Transverse colon (tissue), 4 donors: ENCODE measurements around the gene TMEM163. TPM values are rescaled to one million over a fixed set of nuclear protein-coding genes. Genes with fewer than 3 reads are reported as not detected.

ENCODE experiments used
- DNase-seq: peaks from one replicate; pipeline ENCODE4 v3.0.0-alpha.2; 2019
- H3K27ac ChIP-seq, 4 donors: fragments of 200-600 bp; sonication (generic); 2 replicates each; pipeline ENCODE4 v1.5.1; 2016 to 2018; ENCODE audit warnings: inconsistent platforms in 4 of 4
- H3K27me3 ChIP-seq: fragments of 200-600 bp; sonication (generic); 2 replicates; pipeline ENCODE4 v1.5.1; 2017; ENCODE audit warnings: inconsistent platforms
- H3K36me3 ChIP-seq, 4 donors: fragments of 200-600 bp; sonication (generic); 2 replicates each; pipeline ENCODE4 v1.5.1; 2017 to 2019; ENCODE audit warnings: inconsistent platforms in 4 of 4
- H3K4me1 ChIP-seq, 4 donors: fragments of 200-600 bp; sonication (generic); 2 replicates each; pipeline ENCODE4 v1.5.1; 2017 to 2020; ENCODE audit warnings: inconsistent platforms in 4 of 4
- H3K4me3 ChIP-seq, 4 donors: fragments of 200-600 bp; sonication (generic); 1 replicate in 1 of 4; 2 replicates in 3 of 4; pipeline versions ENCODE4 v1.5.1 to v1.6.1; 2017 to 2019; ENCODE audit warnings: inconsistent platforms in 4 of 4
- H3K9me3 ChIP-seq, 2 donors: fragments of 200-600 bp; sonication (generic); 2 replicates each; pipeline ENCODE4 v1.5.1; 2017 to 2019; ENCODE audit warnings: inconsistent platforms in 2 of 2
- EP300 ChIP-seq: sonication (generic); formaldehyde crosslinking; IDR thresholded peaks from one replicate; pipeline ENCODE4 v1.6.1; 2017; ENCODE audit warnings: antibody characterized with exemption, low read depth
- POLR2A ChIP-seq: fragments of 450-650 bp; IDR thresholded peaks from one replicate; pipeline ENCODE4 v1.6.1; 2016; ENCODE audit warnings: antibody characterized with exemption, mild to moderate bottlenecking, moderate library complexity
- POLR2AphosphoS5 ChIP-seq, 3 donors: sonication (generic); formaldehyde crosslinking; IDR thresholded peaks; one replicate each; pipeline ENCODE4 v1.6.1; 2016; ENCODE audit warnings: antibody characterized with exemption in 3 of 3
- WGBS, 2 donors: methylation state at CpG; one replicate each; pipeline ENCODE4 v1.1.5; 2018; ENCODE audit warnings: low coverage in 1 of 2; 5-methylcytosine and 5-hydroxymethylcytosine counted together
- in situ Hi-C, 4 donors: fragments of 200-750 bp; cut with MboI; loops; one replicate each; pipeline versions ENCODE4 v1.15.0 to v1.15.1; 2017; ENCODE audit warnings: low sequenced_read_pairs in 3 of 4, low pct_ligation_motif_present in 1 of 4, low pct_unique_long_range_greater_than_20kb in 1 of 4
- intact Hi-C: fragments of 100-400 bp; cut with DNase I; formaldehyde crosslinking; loops from one replicate; pipeline ENCODE4 v1.15.1; 2023; ENCODE audit warnings: low total_unique reads
- total RNA-seq, 4 donors: library from RNA; depleted of rRNA; stranded (reverse); fragments of >200 nt; gene quantifications; one replicate each; pipeline ENCODE4 v1.1.0, GENCODE V29; 2016
- TF ChIP-seq, protein P1 (sequence below), 5 experiments: fragments of 200-600 bp in 3 of 5; fragments of 450-650 bp in 2 of 5; sonication (generic) in 3 of 5; IDR thresholded peaks; 1 replicate in 2 of 5; 2 replicates in 3 of 5; pipeline ENCODE4 v1.5.1; 2016 to 2017; ENCODE audit warnings: antibody characterized with exemption in 5 of 5, inconsistent platforms in 3 of 5, mild to moderate bottlenecking in 2 of 5, moderate library complexity in 1 of 5

TMEM163 gene
- total RNA-seq, 4 donors from 2014 or later = 0.48 TPM; not detected in 3

GRCh38 chr2:134461511-134461910 is 257.3 kb downstream of the TMEM163 start:
- Histone ChIP-seq H3K27ac (no peak overlapping the region), H3K27me3 (no peaks in the 10 kb centered on the region), H3K36me3 (no peaks in the 10 kb centered on the region), H3K4me3 (no peak overlapping the region), H3K4me1 (peaks cover 0 to 7% (median 0%) of the 10 kb centered on the region in 4 donors), H3K9me3 (no peaks in the 10 kb centered on the region)
- DNase-seq = no peak
- 60% methylated on average over 5 of the region's 6 CpGs; no CpG with 5 or more reads in 1 of the 2 donors for WGBS, 2 donors
- TF ChIP-seq POLR2AphosphoS5 (IDR thresholded peaks at IDR 0.05) (no peak), POLR2A (no peak), EP300 (no peak)
- TF ChIP-seq, protein P1, sequence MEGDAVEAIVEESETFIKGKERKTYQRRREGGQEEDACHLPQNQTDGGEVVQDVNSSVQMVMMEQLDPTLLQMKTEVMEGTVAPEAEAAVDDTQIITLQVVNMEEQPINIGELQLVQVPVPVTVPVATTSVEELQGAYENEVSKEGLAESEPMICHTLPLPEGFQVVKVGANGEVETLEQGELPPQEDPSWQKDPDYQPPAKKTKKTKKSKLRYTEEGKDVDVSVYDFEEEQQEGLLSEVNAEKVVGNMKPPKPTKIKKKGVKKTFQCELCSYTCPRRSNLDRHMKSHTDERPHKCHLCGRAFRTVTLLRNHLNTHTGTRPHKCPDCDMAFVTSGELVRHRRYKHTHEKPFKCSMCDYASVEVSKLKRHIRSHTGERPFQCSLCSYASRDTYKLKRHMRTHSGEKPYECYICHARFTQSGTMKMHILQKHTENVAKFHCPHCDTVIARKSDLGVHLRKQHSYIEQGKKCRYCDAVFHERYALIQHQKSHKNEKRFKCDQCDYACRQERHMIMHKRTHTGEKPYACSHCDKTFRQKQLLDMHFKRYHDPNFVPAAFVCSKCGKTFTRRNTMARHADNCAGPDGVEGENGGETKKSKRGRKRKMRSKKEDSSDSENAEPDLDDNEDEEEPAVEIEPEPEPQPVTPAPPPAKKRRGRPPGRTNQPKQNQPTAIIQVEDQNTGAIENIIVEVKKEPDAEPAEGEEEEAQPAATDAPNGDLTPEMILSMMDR (IDR thresholded peaks at IDR 0.05) = no peak
- intact Hi-C loops = no loop called here
- in situ Hi-C loops = loop anchor here in 3 of 4 donors (25.0 kb wide), 1 partner anchor 426 kb away; no protein-coding TSS in a partner anchor

- intact Hi-C loops (no loop called here), in situ Hi-C loops (loop anchor here in 3 of 4 donors (25.0 kb wide), 1 partner anchor 427 kb away; no protein-coding TSS in a partner anchor)
- Histone ChIP-seq H3K36me3 (no peaks in the 10 kb centered on the region), H3K27ac (no peak overlapping the region), H3K4me3 (no peak overlapping the region), H3K4me1 (peaks cover 0 to 5% (median 0%) of the 10 kb centered on the region in 4 donors), H3K27me3 (no peaks in the 10 kb centered on the region), H3K9me3 (no peaks in the 10 kb centered on the region)
- WGBS, 2 donors = 40% methylated on average over 7 of the region's 8 CpGs; no CpG with 5 or more reads in 1 of the 2 donors
- no peak for TF ChIP-seq POLR2AphosphoS5 (IDR thresholded peaks at IDR 0.05)
- TF ChIP-seq, protein P1 (IDR thresholded peaks at IDR 0.05) = peak in 4 of 5 experiments; percentile 36 to 54 (median 48)
- no peak for TF ChIP-seq POLR2A
- peak; percentile 31 for DNase-seq
These were observed 258.2 kb downstream of the TMEM163 start for GRCh38 chr2:134460583-134460998.

- in situ Hi-C loops = loop anchor here in 3 of 4 donors (25.0 kb wide), 1 partner anchor 427 kb away; no protein-coding TSS in a partner anchor
- Histone ChIP-seq H3K9me3 (no peaks in the 10 kb centered on the region), H3K4me3 (no peak overlapping the region), H3K27ac (no peak overlapping the region), H3K4me1 (no peaks in the 10 kb centered on the region), H3K27me3 (no peaks in the 10 kb centered on the region), H3K36me3 (no peaks in the 10 kb centered on the region)
- TF ChIP-seq POLR2AphosphoS5 (IDR thresholded peaks at IDR 0.05) (no peak), POLR2A (no peak), EP300 (no peak)
- TF ChIP-seq, protein P1 (IDR thresholded peaks at IDR 0.05) = no peak
- DNase-seq = no peak
- intact Hi-C loops = no loop called here
- 83 to 87% methylated on average over 4 to 11 of the region's 11 CpGs for WGBS, 2 donors
These were observed 258.9 kb downstream of the TMEM163 start for GRCh38 chr2:134459706-134460406.

- Histone ChIP-seq H3K4me1 (no peaks in the 10 kb centered on the region), H3K27ac (no peak overlapping the region), H3K9me3 (no peaks in the 10 kb centered on the region), H3K4me3 (no peak overlapping the region), H3K27me3 (no peaks in the 10 kb centered on the region), H3K36me3 (no peaks in the 10 kb centered on the region)
- in situ Hi-C loops = loop anchor here in 3 of 4 donors (25.0 kb wide), 1 partner anchor 428 kb away; no protein-coding TSS in a partner anchor
- DNase-seq = no peak
- intact Hi-C loops = no loop called here
- TF ChIP-seq EP300 (no peak), POLR2AphosphoS5 (IDR thresholded peaks at IDR 0.05) (no peak), POLR2A (no peak)
- TF ChIP-seq, protein P1 (IDR thresholded peaks at IDR 0.05) = no peak
- 96% methylated on average over 10 of the region's 10 CpGs; no CpG with 5 or more reads in 1 of the 2 donors for WGBS, 2 donors
These were observed 259.9 kb downstream of the TMEM163 start for GRCh38 chr2:134458950-134459349.
